Neural crest cell (in vitro differentiated cells): ENCODE data around the gene SCNN1A. TPM values are rescaled to one million over a fixed set of nuclear protein-coding genes. Genes with fewer than 3 reads are reported as not detected.

Experiments
- DNase-seq: peaks from one replicate; pipeline ENCODE4 v3.0.0; 2021; ENCODE audit warnings: low read depth, mixed read lengths, low spot score
- H3K27ac Mint-ChIP-seq: one replicate; pipeline ENCODE4 v1.8.0; 2021; ENCODE audit warnings: mild to moderate bottlenecking, mixed read lengths; ENCODE audit not compliant: unreplicated experiment
- H3K27me3 Mint-ChIP-seq: 2 replicates; pipeline ENCODE4 v1.8.0; 2021; ENCODE audit warnings: low read depth, mild to moderate bottlenecking, mixed read lengths
- H3K36me3 Mint-ChIP-seq: 2 replicates; pipeline ENCODE4 v1.8.0; 2021; ENCODE audit warnings: low read depth, mild to moderate bottlenecking, mixed read lengths
- H3K4me1 Mint-ChIP-seq: 2 replicates; pipeline ENCODE4 v1.8.0; 2021; ENCODE audit warnings: mixed read lengths
- H3K4me3 Mint-ChIP-seq: one replicate; pipeline ENCODE4 v1.8.0; 2021; ENCODE audit warnings: mild to moderate bottlenecking, mixed read lengths
- H3K9me3 Mint-ChIP-seq: 2 replicates; pipeline ENCODE4 v1.8.0; 2021; ENCODE audit warnings: mixed read lengths
- CTCF ChIP-seq: fragments of 200-600 bp; sonication (generic); conservative IDR thresholded peaks from 2 replicates; pipeline ENCODE4 v1.5.0; 2021; ENCODE audit warnings: antibody characterized with exemption, mild to moderate bottlenecking
- total RNA-seq: library from RNA; stranded (reverse); gene quantifications from 2 replicates; pipeline ENCODE4 v1.2.1, GENCODE V29; 2021

Gene SCNN1A
- total RNA-seq, 1 donor from 2014 or later: not detected

GRCh38 chr12:6315184-6315583, 60.2 kb downstream of the SCNN1A start:
- no peak overlapping the region for H3K27ac Mint-ChIP-seq
- no peak overlapping the region for H3K4me3 Mint-ChIP-seq
- no peaks in the 10 kb centered on the region for H3K9me3 Mint-ChIP-seq
- DNase-seq: no peak
- H3K4me1 Mint-ChIP-seq: peaks cover 9% of the 10 kb centered on the region
- TF ChIP-seq CTCF: no peak
- peaks cover 10% of the 10 kb centered on the region for H3K27me3 Mint-ChIP-seq
- H3K36me3 Mint-ChIP-seq: no peaks in the 10 kb centered on the region

GRCh38 chr12:6314776-6315175, 60.6 kb downstream of the SCNN1A start:
- DNase-seq: no peak
- Mint-ChIP-seq H3K9me3 (no peaks in the 10 kb centered on the region), H3K4me1 (peaks cover 7% of the 10 kb centered on the region), H3K36me3 (no peaks in the 10 kb centered on the region), H3K27ac (no peak overlapping the region), H3K27me3 (peaks cover 13% of the 10 kb centered on the region), H3K4me3 (no peak overlapping the region)
- TF ChIP-seq CTCF: no peak

GRCh38 chr12:6313326-6313940, 61.9 kb downstream of the SCNN1A start:
- peaks cover 22% of the 10 kb centered on the region for H3K27me3 Mint-ChIP-seq
- H3K9me3 Mint-ChIP-seq: no peaks in the 10 kb centered on the region
- H3K4me3 Mint-ChIP-seq: no peak overlapping the region
- no peak for TF ChIP-seq CTCF
- no peaks in the 10 kb centered on the region for H3K36me3 Mint-ChIP-seq
- peaks cover 12% of the 10 kb centered on the region for H3K4me1 Mint-ChIP-seq
- DNase-seq: no peak
- H3K27ac Mint-ChIP-seq: no peak overlapping the region

- Mint-ChIP-seq H3K27me3 (peaks cover 26% of the 10 kb centered on the region), H3K9me3 (no peaks in the 10 kb centered on the region), H3K4me3 (peak overlapping the region; percentile 34), H3K27ac (no peak overlapping the region), H3K36me3 (no peaks in the 10 kb centered on the region), H3K4me1 (peaks cover 12% of the 10 kb centered on the region)
- TF ChIP-seq CTCF: no peak
- no peak for DNase-seq
Measured at GRCh38 chr12:6312529-6313325, 62.6 kb downstream of the SCNN1A start.

- H3K36me3 Mint-ChIP-seq: no peaks in the 10 kb centered on the region
- H3K27me3 Mint-ChIP-seq: peaks cover 26% of the 10 kb centered on the region
- no peak for DNase-seq
- H3K9me3 Mint-ChIP-seq: no peaks in the 10 kb centered on the region
- H3K27ac Mint-ChIP-seq: no peak overlapping the region
- peaks cover 15% of the 10 kb centered on the region for H3K4me1 Mint-ChIP-seq
- peak overlapping the region; percentile 34 for H3K4me3 Mint-ChIP-seq
- no peak for TF ChIP-seq CTCF
Measured at GRCh38 chr12:6311822-6312528, 63.4 kb downstream of the SCNN1A start.
